Left lung (tissue), 10 donors: Measurements from ENCODE around the gene AWAT2. TPM values are rescaled to one million over a fixed set of nuclear protein-coding genes. Genes with fewer than 3 reads are reported as not detected.
"Not testable (repeated sequence)": the region's sequence is repeated elsewhere in the genome, so short reads cannot be mapped to it uniquely, and the experiment has no call there.

Experiments
- ATAC-seq: fragments of 200-7000 bp; cut with Tn5 transposase; one replicate; pipeline ENCODE4 v1.9.1; 2020; ENCODE audit warnings: moderate library complexity
- DNase-seq, 4 donors: peaks; one replicate each; pipeline ENCODE4 v3.0.0-alpha.2; 2013 to 2020
- H3K27ac ChIP-seq, 2 donors: fragments of 200-600 bp; sonication (generic) in 1 of 2; one replicate each; pipeline versions ENCODE4 v1.5.0 to v1.8.0; 2020 to 2021
- H3K27me3 ChIP-seq, 2 donors: fragments of 200-600 bp; sonication (generic) in 1 of 2; one replicate each; pipeline versions ENCODE4 v1.5.0 to v1.8.0; 2020 to 2021
- H3K36me3 ChIP-seq, 2 donors: fragments of 200-600 bp; sonication (generic) in 1 of 2; one replicate each; pipeline versions ENCODE4 v1.5.0 to v1.8.0; 2020 to 2021
- H3K4me1 ChIP-seq, 2 donors: fragments of 200-600 bp; one replicate each; pipeline ENCODE4 v1.8.0; 2021
- H3K4me3 ChIP-seq, 2 donors: fragments of 200-600 bp; sonication (generic) in 1 of 2; one replicate each; pipeline versions ENCODE4 v1.5.0 to v1.8.0; 2020 to 2021; ENCODE audit warnings: mild to moderate bottlenecking in 1 of 2
- H3K9me3 ChIP-seq, 2 donors: fragments of 200-600 bp; sonication (generic) in 1 of 2; one replicate each; pipeline versions ENCODE4 v1.5.0 to v1.8.0; 2020 to 2021
- intact Hi-C, 2 donors: fragments of 100-400 bp; cut with DNase I; formaldehyde crosslinking; loops; one replicate each; pipeline versions ENCODE4 v1.11.2 to v1.14.2; 2022
- polyA plus RNA-seq, 6 donors: library from polyadenylated mRNA; unstranded; fragments of 120-200 nt; gene quantifications; one replicate each; pipeline ENCODE4 v1.2.1, GENCODE V29; 2013; ENCODE audit not compliant: insufficient read length in 6 of 6
- total RNA-seq, 2 donors: library from RNA; stranded (reverse); fragmentation: NEBNext Ultra II Directional; extraction: Animal tissue kit (Norgen Biotek cat#: 25700); gene quantifications; one replicate each; pipeline ENCODE4 v1.2.1, GENCODE V29; 2021
- TF ChIP-seq, protein P1 (sequence below), 2 donors: fragments of 200-600 bp; sonication (generic) in 1 of 2; IDR thresholded peaks; one replicate each; pipeline versions ENCODE4 v1.5.0 to v1.8.0; 2021; ENCODE audit warnings: antibody characterized with exemption in 2 of 2
- donor health status: DM: no; HTN: yes; CAD: no.
- donor health status: DM: no; HTN: no; CAD: no.

The AWAT2 gene
- total and polyA plus RNA-seq, 8 donors = not detected

DNA sequence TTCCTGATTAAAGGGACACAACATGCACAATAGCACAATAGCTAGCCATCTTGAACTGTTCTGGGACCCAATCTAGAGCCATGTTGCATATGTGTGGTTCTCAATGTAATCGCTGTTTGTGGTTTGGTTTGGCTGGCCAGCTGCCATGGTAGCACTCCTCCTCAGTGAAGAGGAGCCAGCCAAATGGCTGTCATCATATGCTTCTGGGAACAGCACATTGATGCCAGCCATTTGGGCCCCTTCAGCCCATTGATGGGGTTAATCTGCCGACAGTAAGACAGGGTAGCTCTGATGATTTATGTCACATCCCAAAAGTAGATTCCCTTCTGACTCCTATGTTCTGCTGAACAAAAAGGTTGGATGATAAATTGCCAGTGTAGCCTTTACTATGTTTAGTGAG lies 48.5 kb downstream of the AWAT2 start:
- H3K9me3 ChIP-seq = no peaks in the 10 kb centered on the region
- TF ChIP-seq, protein P1, sequence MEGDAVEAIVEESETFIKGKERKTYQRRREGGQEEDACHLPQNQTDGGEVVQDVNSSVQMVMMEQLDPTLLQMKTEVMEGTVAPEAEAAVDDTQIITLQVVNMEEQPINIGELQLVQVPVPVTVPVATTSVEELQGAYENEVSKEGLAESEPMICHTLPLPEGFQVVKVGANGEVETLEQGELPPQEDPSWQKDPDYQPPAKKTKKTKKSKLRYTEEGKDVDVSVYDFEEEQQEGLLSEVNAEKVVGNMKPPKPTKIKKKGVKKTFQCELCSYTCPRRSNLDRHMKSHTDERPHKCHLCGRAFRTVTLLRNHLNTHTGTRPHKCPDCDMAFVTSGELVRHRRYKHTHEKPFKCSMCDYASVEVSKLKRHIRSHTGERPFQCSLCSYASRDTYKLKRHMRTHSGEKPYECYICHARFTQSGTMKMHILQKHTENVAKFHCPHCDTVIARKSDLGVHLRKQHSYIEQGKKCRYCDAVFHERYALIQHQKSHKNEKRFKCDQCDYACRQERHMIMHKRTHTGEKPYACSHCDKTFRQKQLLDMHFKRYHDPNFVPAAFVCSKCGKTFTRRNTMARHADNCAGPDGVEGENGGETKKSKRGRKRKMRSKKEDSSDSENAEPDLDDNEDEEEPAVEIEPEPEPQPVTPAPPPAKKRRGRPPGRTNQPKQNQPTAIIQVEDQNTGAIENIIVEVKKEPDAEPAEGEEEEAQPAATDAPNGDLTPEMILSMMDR (IDR thresholded peaks at IDR 0.05) = no peak
- no peak overlapping the region for H3K27ac ChIP-seq
- H3K36me3 ChIP-seq = no peaks in the 10 kb centered on the region
- ATAC-seq = no peak
- H3K27me3 ChIP-seq = no peaks in the 10 kb centered on the region
- no peaks in the 10 kb centered on the region for H3K4me1 ChIP-seq
- intact Hi-C loops = no loop called here
- no peak overlapping the region for H3K4me3 ChIP-seq
- DNase-seq = no peak

DNA sequence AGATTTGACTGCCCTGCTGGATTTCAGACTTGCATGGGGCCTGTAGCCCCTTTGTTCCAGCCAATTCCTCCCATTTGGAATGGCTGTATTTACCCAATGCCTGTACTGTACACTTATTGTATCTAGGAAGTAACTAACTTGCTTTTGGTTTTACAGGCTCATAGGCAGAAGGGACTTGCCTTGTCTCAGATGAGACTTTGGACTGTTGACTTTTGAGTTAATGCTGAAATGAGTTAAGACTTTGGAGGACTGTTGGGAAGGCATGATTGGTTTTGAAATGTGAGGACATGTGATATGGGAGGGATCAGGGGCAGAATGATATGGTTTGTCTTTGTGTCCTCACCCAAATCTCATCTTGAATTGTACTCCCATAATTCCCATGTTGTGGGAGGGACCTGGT lies 51.4 kb downstream of the AWAT2 start:
- H3K4me1 ChIP-seq, ATAC-seq, H3K36me3 ChIP-seq, intact Hi-C loops, H3K27ac ChIP-seq, H3K9me3 ChIP-seq, H3K4me3 ChIP-seq, H3K27me3 ChIP-seq, DNase-seq: not testable (repeated sequence)

DNA sequence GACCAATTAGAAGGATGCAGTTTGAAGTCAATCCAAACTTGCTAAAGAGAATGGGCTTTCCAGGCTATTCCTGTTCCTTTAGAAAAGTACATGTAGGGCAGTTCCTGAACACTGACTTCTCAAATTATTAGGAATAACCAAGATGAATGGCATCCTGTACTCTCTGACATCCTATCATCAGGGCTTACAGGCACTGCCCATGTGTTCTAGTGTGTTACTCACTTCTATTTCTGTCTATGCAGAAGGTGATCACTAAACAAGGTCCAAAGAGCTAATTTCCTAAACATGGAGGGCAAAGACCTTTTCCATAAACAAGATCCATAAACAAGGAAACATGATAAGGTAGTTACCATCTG lies 53.6 kb downstream of the AWAT2 start:
- TF ChIP-seq, protein P1 (IDR thresholded peaks at IDR 0.05) = no peak
- no peaks in the 10 kb centered on the region for H3K27me3 ChIP-seq
- H3K36me3 ChIP-seq = no peaks in the 10 kb centered on the region
- DNase-seq (no peak), ATAC-seq (no peak)
- no peak overlapping the region for H3K27ac ChIP-seq
- no peak overlapping the region for H3K4me3 ChIP-seq
- H3K4me1 ChIP-seq = no peaks in the 10 kb centered on the region
- intact Hi-C loops = no loop called here
- H3K9me3 ChIP-seq = no peaks in the 10 kb centered on the region

DNA sequence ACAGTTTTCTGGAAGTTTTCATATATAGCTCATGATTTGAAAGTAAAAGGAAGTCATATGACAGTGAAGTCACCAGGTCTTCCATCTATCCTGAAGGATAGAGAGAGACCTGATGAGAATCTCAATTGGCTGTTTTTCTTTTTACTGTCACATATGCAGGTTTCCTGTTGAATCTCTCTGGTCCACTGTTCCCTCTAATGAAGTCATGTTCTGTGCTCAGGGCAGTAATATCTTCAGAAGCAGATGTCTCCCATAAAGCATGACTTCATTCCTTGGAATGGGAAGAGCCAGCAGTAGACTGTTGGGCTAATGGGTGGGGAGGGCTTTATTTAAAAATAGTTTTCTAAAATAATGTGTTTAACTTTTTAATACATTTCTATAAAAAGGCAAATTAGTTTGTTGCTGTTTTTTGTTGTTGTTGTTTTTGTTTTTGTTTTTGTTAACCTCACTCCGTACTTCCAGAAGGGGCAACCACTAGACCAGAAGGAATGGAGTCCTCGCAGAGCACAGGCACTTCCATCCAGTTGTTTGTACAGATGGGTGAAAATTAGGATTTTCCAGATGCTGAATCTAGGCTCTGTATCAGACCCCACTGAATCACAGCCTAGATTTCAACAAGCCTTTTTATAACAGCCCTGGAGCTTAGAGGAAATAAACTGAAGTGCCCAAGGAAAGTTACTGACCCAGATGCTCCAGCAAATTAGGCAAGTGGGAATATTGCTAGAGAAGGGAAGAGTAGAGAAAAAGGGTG lies 54.2 kb downstream of the AWAT2 start:
- H3K4me1 ChIP-seq = no peaks in the 10 kb centered on the region
- no peak for DNase-seq
- TF ChIP-seq, protein P1 (IDR thresholded peaks at IDR 0.05) = no peak
- intact Hi-C loops = no loop called here
- no peaks in the 10 kb centered on the region for H3K27me3 ChIP-seq
- H3K4me3 ChIP-seq = no peak overlapping the region
- H3K36me3 ChIP-seq = no peaks in the 10 kb centered on the region
- no peak overlapping the region for H3K27ac ChIP-seq
- ATAC-seq = no peak
- H3K9me3 ChIP-seq = no peaks in the 10 kb centered on the region

DNA sequence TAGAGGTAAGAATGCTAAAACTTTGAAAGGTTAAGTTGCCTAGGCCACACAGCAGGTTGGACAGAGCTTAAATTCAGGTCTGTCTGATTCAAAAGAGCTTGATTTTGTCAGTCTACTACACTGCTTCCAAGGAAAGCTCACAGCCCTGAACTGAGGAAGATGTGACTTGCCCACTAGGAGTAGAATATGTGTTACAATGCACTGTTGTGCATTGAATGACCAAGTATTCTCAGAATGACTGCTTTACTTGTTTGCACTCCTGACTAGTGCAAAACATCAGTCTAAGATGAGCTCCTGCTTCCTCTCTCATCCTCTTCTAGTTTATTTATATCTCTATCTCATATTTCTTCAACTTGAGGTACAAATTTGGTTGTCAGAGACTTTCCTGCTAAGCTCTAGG lies 56.2 kb downstream of the AWAT2 start:
- H3K4me3 ChIP-seq = no peak overlapping the region
- no peak for ATAC-seq
- TF ChIP-seq, protein P1 (IDR thresholded peaks at IDR 0.05) = no peak
- no peaks in the 10 kb centered on the region for H3K27me3 ChIP-seq
- H3K27ac ChIP-seq = no peak overlapping the region
- no peaks in the 10 kb centered on the region for H3K4me1 ChIP-seq
- intact Hi-C loops = no loop called here
- H3K9me3 ChIP-seq = no peaks in the 10 kb centered on the region
- H3K36me3 ChIP-seq = no peaks in the 10 kb centered on the region
- no peak for DNase-seq

DNA sequence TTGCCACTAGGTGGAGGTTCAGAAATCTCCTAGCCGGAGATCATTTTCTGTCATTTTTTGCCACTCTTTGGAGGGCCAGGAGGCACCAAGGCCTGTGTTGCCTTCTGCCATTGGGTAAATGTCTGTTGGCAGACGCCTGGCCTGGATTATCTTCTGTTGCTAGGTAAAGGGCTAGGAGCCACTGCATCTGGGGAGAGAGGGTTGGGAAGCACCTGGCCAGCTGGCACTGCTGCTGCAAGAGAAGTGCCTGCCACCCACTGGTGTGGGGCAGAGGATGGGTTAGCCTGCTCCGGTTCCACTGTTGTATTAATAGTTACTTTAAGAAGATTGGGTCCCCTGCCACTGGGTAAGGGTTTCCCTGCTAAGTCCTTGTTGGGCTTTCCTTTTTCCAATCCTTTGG lies 58.1 kb downstream of the AWAT2 start:
- no peaks in the 10 kb centered on the region for H3K36me3 ChIP-seq
- H3K27me3 ChIP-seq = no peaks in the 10 kb centered on the region
- ATAC-seq = no peak
- H3K9me3 ChIP-seq = no peaks in the 10 kb centered on the region
- H3K4me3 ChIP-seq = no peak overlapping the region
- intact Hi-C loops = no loop called here
- H3K4me1 ChIP-seq = no peaks in the 10 kb centered on the region
- TF ChIP-seq, protein P1 (IDR thresholded peaks at IDR 0.05) = no peak
- no peak for DNase-seq
- H3K27ac ChIP-seq = no peak overlapping the region
